NCI-H345 treated with DMSO at 0.1 percent for 48 hours (cell line): Measurements from ENCODE around the gene TTLL12.
"Not testable (repeated sequence)": the region's sequence is repeated elsewhere in the genome, so short reads cannot be mapped to it uniquely, and the experiment has no call there.

Experiments used
- DNase-seq: peaks from one replicate; lab custom pipeline; 2025; ENCODE audit not compliant: unreplicated experiment; lab: John Stamatoyannopoulos, UW

TTLL12 gene

DNA sequence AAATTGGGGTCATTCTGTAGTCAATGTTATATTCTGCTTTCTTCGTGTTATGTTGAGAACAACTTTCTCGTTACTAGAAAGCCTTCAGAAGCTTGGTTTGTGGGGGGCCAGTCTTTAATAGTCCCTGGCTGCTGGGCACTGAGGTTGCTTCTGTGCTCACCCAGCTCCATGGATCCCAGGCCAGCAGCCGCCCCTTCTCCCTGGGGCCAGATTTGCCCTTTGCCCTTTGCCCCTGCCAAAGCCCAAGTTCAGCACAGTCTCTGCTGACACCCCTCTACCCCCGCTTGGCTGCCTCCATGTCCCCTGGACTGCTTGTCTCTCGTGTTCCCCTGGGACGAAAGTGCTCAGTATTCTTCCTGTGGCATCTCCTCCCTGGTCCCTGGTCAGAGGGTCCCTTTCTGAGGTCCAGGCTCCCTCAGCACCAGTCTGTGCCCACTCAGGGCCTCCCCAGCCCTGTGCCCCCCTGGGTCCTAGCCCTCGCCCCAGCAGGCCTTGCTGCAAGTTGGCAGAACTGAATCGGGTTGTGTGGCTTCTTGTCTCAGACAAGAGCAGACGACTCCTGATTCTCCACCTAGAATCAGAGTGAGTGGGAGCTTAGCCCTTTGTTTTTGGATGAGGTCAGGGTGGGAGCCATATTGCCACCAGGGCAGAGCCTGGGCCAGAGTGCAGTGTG, 28.9 kb downstream of the TTLL12 start:
- DNase-seq: no peak

DNA sequence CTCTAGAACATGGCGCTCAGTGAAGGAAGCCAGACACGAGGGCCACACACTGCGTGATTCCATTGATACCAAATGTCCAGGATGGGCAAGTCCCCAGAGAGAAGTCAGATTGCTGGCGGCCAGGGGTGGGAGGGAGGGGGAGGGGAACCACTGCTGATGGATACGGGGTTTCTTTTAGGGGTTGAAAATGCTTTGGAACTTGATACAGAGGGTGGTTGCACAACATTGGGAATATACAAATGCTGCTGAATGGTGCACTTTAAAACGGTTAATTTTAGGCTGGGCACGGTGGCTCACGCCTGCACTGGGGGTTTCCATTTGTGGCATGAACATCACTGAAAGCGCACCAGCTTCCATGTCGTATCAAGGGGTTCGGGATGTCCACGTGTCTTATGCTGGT, 30.5 kb downstream of the TTLL12 start:
- DNase-seq: no peak

DNA sequence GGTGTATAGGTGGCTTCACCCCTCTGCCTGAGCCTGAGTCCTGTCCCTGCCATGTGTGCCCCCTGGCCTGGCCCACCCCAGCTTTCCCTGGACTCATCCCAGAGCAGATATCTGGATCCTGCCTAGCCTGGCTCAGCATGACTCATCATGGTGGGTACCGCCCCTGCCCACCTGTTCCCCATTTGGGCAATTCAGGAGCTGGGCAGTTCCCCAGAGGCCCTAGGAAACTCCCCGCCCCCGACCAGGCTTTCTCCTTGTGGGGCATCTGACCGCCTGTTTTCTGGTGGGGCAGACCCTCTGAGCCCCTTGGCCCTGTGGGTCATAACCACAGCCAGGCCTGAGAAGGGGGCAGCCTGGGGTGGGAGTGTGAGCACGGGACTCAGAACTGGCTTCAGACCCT, 31.1 kb downstream of the TTLL12 start:
- no peak for DNase-seq

DNA sequence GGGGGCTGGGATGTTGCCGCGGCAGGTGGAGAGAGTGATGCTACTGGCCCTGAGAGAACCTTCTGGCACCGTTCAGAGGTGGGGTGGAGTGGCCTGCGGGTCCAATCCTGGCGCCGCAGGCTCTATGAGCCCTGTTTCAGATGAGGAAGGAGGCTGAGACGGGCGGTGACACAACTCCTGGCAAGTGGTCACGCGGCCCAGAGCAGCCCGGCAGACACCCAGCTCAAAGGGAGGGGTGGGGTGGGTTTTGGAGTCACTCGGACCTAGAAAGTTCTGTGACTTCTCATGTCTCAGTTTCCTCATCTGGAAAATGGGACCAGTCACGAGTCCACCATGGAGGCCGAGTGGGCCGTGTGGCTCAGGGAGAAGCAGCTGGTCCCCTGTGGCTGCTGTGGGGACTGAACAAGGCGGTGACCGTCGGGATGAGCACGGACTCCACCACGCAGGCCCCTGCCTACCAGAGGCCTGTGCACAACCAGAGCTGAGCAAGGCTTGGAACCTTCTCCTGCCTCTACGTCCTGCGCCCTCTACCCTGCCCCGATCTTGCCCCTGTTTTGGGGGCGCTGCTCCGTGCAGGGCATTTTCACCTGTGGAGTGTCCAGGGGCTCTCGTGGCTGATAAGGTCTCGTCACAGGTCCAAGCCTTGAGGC, 31.9 kb downstream of the TTLL12 start:
- DNase-seq: no peak

DNA sequence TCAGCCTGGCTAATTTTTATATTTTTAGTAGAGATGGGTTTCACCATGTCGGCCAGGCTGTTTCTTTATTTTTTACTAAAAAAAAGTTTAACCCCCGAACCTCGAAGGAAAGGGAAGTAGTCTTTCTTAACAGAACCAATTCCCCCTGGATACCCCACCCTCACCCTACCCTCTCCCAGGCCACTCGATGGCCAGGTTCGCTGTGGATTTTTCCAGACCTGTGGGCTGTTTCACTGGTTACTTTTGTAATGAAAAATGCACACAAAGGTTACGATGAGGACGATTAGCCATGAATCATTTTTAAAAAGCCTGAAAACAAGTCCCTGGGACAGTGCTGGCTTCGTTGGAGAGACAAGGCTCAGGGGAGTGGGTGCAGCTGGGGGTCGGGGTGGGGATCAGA, 33.0 kb downstream of the TTLL12 start:
- no peak for DNase-seq

DNA sequence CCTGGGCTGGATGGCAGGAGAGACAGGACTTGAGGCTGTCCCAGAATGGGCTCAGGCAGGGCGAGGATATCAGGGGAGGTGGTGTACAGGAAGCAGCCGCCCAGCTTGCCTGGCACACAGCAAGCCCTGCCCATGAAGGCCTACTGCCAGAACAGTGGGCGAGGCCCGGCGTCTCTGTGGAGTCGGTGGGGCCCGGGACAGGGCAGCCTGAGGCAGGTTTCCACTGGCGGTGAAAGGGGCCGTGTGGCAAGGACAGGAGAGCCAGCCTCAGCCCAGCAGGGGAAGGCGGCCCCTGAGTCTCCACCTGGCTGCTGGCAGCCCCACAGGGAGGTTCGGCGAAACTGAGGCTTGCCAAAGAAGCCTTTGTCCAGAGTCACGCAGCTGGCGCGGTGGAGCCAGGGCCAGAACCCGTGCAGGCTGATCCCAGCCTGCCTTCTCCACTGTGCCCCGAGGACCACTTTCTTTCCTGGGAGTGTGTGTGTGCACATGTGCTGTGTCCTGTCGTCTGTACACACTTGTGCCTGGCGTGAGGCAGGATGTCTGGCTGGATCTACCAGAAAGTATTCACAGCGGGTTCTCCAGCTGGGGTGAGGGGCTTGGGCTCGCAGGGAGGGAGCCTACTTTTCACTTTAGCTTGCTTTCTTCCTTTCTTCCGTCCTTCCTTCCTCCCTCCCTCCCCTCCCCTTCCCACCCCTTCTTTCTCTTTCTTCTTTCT, 34.4 kb downstream of the TTLL12 start:
- no peak for DNase-seq

DNA sequence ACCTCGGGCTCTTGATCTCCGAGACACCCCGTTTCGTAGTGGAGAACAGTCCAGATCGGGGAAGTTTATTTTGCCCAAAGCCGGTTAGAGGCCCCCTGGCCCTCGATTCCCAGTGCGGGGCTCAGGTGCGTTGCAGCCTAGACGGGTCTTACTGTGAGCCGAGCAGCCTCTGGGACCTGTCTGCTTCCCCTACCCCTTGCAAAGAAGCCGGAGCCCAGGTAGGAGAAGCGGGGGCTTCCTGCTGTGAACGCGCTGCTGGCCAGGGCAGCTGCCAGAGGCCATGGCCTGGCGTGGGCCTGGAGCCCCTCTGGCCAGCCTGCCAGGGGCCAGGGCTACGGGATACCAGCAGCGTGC, 35.0 kb downstream of the TTLL12 start:
- DNase-seq: no peak

DNA sequence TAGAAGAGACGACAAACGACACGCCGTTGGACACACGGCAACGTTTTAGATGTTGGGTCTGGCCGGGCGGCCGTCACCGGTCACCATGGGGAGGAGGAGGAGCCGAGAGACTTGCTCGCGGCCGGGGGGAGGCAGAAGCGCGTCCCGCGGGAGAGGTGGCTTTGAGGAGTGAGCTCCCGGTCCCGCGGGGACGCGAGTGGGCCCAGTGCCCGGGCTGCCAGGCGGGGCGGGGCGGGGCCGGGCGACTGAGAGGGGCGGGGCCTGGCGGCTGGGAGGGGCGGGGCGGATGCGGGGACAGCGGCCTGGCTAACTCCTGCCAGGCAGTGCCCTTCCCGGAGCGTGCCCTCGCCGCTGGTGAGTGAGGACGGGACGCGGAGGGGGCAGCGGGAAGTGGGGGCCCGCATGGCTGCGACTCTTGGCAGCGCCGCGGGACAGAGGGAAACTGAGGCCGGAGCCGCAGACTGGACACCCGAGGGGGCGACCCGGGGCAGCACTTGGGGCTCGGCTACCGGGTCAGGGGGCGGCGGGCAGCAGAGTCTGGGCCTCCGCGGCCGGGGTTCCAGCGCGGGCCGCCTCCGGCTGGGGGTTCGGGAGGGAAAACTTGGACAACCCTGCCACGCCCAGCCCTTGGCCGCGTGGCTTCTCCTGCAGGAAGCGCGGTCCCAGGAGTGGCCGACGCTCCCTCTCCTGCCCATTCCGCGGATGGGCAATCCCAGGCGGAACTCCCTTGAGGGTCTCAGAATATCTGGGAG, 35.5 kb downstream of the TTLL12 start, which contains the start of gene TSPO:
TSPO (plus strand) TSS at position 309 of the 752 bp plus-strand sequence. CDS start 7,680 bp downstream, outside the sequence.
- no peak for DNase-seq

DNA sequence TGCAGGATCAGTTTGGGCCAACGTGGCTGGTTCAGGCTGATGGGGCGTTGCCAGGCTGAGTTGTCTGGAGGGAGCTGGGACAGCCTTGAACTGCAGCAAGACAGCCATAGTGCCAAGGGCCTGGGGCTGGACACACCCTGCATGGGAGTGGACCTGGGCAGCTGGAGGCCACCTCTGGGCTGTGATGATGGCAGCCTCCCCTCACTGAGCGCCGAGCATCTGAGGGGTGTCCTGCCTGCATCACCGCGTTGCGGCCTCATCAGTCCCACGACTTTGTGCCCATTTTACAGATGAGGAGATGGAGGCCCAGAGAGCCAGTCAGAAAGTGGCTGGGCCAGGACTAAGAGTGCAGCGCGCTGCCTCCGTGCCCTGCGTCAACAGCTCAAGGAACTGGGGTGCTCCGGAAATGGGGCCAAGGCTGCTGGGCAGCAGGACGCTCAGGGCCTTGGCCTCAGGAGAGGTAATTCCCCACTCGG, 36.2 kb downstream of the TTLL12 start:
- no peak for DNase-seq

DNA sequence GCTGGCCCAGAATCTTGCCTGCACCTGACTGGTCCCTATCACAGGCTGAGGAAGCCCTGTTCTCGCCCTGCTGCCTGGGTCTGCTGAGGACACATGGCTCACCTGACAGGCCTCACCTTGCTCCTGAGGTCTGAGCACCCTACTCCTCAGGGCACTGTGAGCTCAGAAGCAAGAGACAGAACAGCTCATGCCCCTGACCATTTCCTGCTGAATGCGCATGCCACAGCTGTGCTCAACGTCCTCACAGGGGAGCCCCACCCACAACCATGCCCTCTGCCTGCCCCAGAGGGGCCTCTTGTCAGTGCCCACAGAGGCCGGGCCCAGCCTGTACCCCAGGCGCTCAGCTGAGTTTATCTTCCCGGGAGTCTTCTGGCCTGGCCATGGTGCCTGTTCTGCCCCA, 38.4 kb downstream of the TTLL12 start:
- no peak for DNase-seq

DNA sequence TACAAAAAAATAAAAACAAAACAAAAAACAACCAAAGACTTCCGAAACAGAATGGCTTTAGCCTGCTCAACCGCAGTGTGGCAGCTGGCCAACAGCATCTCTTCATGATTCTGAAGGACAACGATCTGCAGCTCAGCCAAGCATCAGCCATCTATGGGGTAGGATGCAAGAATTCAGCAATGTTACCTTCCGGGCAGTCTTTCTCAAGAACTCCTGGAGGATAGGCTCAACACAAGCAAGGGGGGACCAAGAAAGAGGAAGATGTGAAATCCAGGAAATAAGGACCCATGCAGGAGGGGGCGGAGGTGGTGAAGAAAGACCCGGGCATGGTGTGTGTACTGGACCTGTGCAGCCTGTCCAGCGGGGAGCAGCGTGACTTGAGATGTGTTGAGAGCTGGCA, 39.1 kb downstream of the TTLL12 start:
- no peak for DNase-seq

DNA sequence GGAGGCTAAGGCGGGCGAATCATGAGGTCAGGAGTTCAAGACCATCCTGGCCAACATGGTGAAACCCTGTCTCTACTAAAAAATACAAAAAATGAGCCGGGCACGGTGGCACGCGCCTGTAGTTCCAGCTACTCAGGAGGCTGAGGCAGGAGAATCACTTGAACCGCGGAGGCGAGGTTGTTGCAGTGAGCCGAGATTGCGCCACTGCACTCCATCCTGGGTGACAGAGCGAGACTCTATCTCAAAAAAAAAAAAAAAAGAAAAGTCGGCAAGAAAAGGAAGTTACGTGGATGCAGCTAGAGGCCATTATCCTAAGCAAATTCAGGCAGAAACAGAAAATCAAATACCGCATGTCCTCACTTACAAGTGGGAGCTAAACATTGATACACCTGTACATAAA, 40.6 kb downstream of the TTLL12 start:
- not testable (repeated sequence) for DNase-seq

DNA sequence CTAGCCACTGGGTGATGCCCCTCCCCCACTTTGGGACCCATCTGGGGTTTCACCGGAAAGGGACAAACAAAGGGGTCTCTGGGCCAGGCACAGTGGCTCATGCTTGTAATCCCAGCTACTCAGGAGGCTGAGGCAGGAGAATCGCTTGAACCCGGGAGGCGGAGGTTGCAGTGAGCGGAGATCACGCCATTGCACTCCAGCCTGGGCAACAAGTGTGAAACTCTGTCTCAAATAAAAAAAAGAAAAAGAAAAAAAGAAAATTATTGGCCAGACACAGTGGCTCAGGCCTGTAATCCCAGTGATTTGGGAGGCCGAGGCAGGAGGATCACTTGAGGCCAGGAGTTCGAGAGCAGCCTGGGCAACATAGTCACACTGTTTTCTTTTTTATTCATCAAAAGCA, 41.6 kb downstream of the TTLL12 start:
- DNase-seq: not testable (repeated sequence)

DNA sequence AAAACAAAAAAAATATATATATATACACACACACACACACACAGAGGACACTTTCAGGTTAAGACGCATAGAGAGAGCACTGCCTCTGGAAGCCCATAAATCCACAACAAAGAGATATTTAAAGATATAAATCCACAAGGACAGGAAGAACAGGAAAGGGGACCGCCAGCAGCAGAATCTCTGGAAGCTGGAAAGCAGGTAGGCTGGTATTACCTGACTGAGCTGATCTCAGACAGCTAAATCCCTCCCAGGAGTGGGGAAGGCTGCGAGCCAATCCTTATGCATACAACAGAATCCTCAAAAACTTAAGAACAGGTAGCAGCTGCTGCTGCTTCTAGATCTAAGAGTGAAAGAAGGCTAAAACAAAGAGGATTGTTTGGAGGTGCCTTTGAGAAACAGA, 42.0 kb downstream of the TTLL12 start:
- DNase-seq: no peak

DNA sequence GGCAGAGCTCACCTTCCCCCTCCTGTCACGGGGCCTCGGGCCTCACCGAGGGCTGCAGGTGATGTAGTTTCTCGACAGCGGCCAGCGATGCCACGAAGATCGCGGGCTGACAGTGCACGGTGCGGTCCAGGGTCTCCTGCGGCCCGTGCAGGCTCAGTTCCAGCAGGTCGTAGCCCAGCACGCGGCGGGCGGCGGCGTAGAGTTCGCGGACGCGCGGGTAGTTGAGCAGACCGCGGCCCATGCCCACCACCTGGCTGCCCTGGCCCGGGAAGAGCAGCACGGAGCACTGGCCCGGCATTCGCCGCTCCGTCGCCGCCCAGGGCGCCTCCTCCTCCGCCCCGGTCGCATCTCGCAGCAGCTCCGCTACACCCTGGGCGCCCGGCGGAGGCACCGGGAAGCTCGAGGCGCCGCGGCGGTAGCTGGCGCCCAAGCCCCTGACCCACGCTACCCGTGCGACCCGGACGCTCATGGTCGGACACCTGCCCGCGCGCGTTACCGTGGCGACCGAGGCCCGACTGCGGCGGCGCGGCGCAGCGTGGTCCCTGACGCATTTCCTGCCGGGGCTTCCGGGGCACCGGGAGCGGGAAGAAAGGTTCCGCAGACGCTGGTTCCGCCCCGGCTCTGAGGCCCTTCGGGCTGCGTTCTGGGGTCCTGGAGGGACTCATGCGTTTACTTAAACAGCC, 43.9 kb downstream of the TTLL12 start, which contains the start of gene MCAT:
MCAT (minus strand) TSS at position 519 of the 683 bp plus-strand sequence; CDS start at position 469, 50 bp downstream.
- peak; percentile 52 for DNase-seq

DNA sequence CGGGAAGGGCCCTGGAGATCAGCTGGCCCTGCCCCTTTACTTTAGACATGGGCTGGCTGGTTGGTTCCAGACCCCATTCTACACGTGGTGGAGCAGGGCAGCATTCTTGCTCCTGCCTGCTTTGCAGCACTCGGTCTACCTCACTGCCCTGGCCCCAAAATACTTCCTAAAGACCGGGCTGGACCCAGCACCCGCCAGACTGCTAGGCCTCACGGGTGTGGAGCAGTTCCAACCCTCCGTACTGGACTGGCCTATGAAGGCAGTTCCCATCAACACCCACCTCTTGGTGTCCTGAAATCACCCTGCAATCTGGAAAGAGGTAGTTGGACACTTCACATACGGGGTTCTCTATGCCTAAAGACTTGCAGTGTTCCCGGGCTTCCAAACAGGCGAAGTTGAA, 50.1 kb downstream of the TTLL12 start:
- no peak for DNase-seq

DNA sequence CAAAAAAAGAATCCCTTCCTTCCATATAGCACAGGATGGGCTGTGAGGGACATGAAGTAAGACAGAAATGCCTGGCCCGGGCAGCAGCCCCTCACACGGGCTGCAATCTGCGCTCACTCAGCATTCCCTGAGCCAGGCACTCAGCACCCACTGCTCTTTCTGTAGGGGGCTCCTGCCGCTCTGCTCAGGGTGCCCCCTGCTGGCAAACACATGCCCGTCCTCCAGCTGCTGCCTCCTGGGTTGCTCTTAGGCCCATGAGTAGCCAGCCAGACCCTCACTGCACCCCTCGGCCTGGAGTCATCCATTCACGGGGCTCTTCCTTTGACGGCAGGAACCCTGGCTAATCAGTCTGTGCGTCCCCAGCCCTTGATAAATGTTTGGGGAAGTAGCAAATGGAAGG, 50.7 kb downstream of the TTLL12 start:
- no peak for DNase-seq

DNA sequence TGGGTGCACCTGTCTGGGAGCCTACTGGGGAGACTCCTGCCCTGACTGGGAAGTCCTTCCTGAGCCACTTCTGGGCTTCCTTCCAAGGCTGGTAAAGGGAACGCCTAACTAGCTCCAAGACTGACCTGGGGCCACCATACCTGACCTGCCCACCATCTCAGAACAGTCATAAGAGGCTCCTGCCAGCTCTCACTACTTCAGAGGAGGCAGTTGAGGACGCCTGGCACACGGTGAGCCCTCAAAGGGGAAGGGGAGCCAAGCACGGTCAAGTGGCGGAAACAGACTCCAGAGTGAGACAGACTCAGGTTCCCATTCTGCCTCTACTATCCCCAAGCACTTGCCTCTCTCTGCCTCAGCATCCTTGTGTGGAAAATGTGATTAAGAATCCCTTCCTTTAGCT, 51.4 kb downstream of the TTLL12 start:
- no peak for DNase-seq

DNA sequence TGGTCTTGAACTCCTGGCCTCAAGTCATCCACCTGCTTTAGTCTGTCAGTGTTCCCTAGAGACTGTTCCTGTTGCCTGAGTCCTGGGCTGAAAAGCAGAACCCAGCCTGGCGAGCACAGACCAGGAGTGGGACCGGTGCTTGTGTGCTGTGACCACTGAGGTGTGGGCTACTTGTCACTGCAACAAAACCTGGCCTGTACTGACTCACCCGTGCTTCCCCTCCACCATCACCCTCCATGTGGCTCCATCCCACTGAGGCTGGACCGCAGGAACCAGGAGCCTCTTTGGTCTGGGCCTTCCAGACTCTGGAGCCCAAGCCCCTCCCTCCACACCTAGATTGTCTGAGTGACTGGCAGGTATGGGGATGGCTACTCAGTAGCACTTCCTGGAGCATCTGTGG, 52.4 kb downstream of the TTLL12 start:
- DNase-seq: no peak

DNA sequence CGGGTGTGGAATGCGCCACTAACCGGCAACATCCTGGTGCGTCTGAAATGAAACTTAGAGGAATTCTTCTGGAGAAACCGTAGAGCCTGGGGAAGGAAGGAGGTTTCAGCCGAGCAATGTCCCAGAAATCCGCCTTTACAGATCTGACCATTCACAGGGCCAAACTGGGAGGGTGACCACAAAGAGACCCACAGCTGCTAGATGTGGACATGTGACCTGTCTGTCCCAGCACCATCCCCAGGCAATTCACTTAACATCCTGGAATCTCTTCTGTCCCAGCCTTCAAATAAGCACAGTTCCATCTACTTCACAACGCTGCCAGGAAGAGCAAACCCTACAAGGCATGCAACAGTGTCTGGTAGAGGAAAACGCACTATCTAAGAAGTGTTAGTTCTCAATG, 53.5 kb downstream of the TTLL12 start:
- no peak for DNase-seq
